ENCODE data around the gene SMLR1. TPM values are rescaled to one million over a fixed set of nuclear protein-coding genes. Genes with fewer than 3 reads are reported as not detected.

SMLR1 gene
- polyA plus RNA-seq, 1 experiment: not detected

- no peaks in the 10 kb centered on the region for H3K36me3 ChIP-seq (ENCODE audit: control insufficient read depth, insufficient read depth, low read length)
- POLR2A ChIA-PET: no interaction called here
- no peak for DNase-seq (ENCODE audit: low read depth)
- H3K27me3 ChIP-seq (ENCODE audit: control insufficient read depth, insufficient read depth, low read length): no peaks in the 10 kb centered on the region
- H3K4me3 ChIP-seq (ENCODE audit: low read depth, low read length): no peak overlapping the region
- no peak for TF ChIP-seq CTCF (IDR thresholded peaks at IDR 0.05; ENCODE audit: insufficient read depth, low read depth, low read length)
- CTCF ChIA-PET: no interaction called here
Measured at GRCh38 chr6:130783416-130784107, 43.6 kb upstream of the SMLR1 start.

- POLR2A ChIA-PET: no interaction called here
- TF ChIP-seq CTCF (IDR thresholded peaks at IDR 0.05; ENCODE audit: insufficient read depth, low read depth, low read length): no peak
- Histone ChIP-seq H3K36me3 (ENCODE audit: control insufficient read depth, insufficient read depth, low read length) (no peaks in the 10 kb centered on the region), H3K27me3 (ENCODE audit: control insufficient read depth, insufficient read depth, low read length) (no peaks in the 10 kb centered on the region), H3K4me3 (ENCODE audit: low read depth, low read length) (no peak overlapping the region)
- CTCF ChIA-PET: no interaction called here
- DNase-seq (ENCODE audit: low read depth): no peak
Measured at GRCh38 chr6:130787726-130788500, 39.3 kb upstream of the SMLR1 start.

GRCh38 chr6:130788954-130789353 lies 38.3 kb upstream of the SMLR1 start:
- no peak for TF ChIP-seq CTCF (IDR thresholded peaks at IDR 0.05; ENCODE audit: insufficient read depth, low read depth, low read length)
- no peaks in the 10 kb centered on the region for H3K36me3 ChIP-seq (ENCODE audit: control insufficient read depth, insufficient read depth, low read length)
- no peaks in the 10 kb centered on the region for H3K27me3 ChIP-seq (ENCODE audit: control insufficient read depth, insufficient read depth, low read length)
- no peak overlapping the region for H3K4me3 ChIP-seq (ENCODE audit: low read depth, low read length)
- ChIA-PET CTCF (interaction anchor here (0.6 kb wide), 1 partner anchor 945 kb away, joined by 3 read pairs; no protein-coding TSS in a partner anchor), POLR2A (no interaction called here)
- DNase-seq (ENCODE audit: low read depth): no peak

- no peaks in the 10 kb centered on the region for H3K27me3 ChIP-seq (ENCODE audit: control insufficient read depth, insufficient read depth, low read length)
- H3K4me3 ChIP-seq (ENCODE audit: low read depth, low read length): no peak overlapping the region
- DNase-seq (ENCODE audit: low read depth): no peak
- TF ChIP-seq CTCF (IDR thresholded peaks at IDR 0.05; ENCODE audit: insufficient read depth, low read depth, low read length): no peak
- H3K36me3 ChIP-seq (ENCODE audit: control insufficient read depth, insufficient read depth, low read length): no peaks in the 10 kb centered on the region
- CTCF ChIA-PET: interaction anchor here (1.0 kb wide), 1 partner anchor 10 kb away, joined by 3 read pairs; no protein-coding TSS in a partner anchor
- POLR2A ChIA-PET: no interaction called here
Measured at GRCh38 chr6:130794010-130794697, 33.1 kb upstream of the SMLR1 start.

GRCh38 chr6:130794738-130795137 lies 32.5 kb upstream of the SMLR1 start:
- TF ChIP-seq CTCF (IDR thresholded peaks at IDR 0.05; ENCODE audit: insufficient read depth, low read depth, low read length): no peak
- POLR2A ChIA-PET: no interaction called here
- CTCF ChIA-PET: no interaction called here
- H3K27me3 ChIP-seq (ENCODE audit: control insufficient read depth, insufficient read depth, low read length): no peaks in the 10 kb centered on the region
- DNase-seq (ENCODE audit: low read depth): no peak
- no peak overlapping the region for H3K4me3 ChIP-seq (ENCODE audit: low read depth, low read length)
- no peaks in the 10 kb centered on the region for H3K36me3 ChIP-seq (ENCODE audit: control insufficient read depth, insufficient read depth, low read length)
